ENCODE results near the gene BSG.

Gene BSG

DNA sequence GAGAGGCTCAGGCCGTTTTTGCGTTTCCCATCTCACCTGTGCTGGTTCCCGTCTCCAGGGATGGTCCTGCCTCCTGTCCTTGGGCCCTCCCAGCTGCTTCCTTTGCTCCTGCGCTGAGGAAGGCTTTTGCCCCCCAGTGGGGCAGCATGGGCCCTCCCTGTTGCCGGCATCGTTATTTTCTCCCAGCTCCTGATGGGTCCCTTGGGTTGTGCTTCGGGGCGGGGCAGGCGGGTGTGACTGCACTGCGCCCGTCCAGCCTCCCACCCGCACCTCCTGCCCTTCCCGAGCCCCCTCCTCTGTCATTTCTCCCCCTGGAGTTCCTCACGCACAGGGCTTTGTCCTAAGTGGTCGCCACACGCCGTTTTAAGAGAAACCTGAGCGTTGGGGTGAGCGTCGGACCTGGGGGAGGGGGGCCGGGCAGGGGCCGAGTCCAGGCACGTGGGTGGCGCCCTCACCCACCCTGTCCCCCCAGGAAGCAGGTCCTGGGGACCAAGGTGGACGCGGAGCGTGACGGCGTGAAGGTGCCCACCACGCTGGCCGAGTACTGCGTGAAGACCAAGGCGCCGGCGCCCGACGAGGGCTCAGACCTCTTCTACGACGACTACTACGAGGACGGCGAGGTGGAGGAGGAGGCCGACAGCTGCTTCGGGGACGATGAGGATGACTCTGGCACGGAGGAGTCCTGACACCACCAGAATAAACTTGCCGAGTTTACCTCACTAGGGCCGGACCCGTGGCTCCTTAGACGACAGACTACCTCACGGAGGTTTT, 31.3 kb upstream of the BSG start:
- no peak for DNase-seq

DNA sequence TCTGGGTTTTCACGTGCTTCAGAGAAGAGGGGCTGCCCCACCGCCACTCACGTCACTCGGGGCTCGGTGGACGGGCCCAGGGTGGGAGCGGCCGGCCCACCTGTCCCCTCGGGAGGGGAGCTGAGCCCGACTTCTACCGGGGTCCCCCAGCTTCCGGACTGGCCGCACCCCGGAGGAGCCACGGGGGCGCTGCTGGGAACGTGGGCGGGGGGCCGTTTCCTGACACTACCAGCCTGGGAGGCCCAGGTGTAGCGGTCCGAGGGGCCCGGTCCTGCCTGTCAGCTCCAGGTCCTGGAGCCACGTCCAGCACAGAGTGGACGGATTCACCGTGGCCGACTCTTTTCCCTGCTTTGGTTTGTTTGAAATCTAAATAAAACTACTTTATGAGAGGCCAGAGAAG, 30.7 kb upstream of the BSG start:
- DNase-seq = no peak

DNA sequence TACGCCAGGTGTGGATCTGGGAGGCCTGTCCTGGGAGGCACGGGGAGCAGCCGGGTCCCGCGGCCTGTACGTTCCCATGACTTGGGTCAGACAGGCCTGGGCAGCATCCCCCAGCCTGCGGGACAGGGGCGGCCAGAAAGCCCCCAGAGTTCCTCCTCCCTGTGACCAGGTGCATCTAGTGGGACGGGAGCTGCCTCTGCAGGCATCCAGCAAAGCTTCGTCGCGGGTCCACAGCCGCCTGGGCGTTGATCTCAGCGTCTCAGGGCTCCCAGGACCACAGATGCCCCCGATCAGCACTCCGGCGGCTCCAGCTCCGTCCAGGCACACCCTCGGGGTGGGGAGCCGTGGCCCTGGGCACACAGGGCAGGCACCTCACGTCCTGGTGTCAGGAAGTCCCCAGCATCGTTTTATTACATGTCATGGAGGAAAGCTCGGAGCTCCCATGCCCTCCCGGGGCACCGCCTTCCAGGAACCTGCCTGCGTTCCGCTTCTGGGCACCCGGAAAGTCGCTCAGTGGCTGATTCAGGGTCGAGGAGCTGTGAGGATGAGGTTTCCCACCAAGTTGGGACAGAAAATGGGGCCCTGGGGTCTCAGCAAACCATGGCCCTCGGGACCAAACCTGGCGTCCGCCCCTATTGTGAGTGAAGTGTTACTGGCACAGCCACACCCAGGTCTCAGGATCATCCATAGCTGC, 30.1 kb upstream of the BSG start:
- DNase-seq = no peak

DNA sequence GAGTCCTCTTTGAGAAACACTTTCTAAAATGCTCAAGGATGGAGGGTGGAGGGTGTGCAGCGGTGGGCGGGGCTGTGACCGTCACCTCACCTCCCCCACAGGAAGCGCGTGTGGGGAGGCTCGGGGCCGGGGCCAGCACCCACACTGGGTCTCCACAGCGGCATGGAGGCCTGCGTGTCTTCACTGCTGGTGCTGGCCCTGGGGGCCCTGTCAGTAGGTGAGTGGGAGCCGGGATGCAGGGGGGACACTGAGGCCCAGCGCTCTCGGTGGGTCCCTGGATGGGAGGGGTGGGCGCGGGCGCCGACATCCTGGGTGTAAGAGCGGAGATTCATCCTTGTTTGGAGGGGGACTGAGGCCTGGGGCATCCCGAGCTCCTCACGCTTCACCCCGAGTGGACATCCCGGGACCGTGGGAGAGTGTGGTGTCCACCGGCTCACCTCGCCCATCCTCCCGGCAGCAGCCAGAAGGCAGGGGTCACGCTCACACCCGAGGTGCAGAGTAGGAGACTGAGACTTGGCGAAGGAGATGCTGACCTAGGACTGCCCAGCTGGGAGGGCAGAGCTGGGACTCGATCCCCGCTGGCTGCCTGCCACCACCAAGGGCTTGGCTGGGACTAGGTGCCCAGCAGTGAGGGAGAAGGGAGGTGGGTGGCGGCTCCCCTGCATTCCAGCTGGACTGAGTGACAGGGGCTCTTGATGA, 28.3 kb upstream of the BSG start, which contains the start of gene GZMM:
Gene GZMM (plus strand): TSS at position 144 of the 699 bp plus-strand sequence. CDS start 19 bp downstream, at position 163.
- DNase-seq = no peak

DNA sequence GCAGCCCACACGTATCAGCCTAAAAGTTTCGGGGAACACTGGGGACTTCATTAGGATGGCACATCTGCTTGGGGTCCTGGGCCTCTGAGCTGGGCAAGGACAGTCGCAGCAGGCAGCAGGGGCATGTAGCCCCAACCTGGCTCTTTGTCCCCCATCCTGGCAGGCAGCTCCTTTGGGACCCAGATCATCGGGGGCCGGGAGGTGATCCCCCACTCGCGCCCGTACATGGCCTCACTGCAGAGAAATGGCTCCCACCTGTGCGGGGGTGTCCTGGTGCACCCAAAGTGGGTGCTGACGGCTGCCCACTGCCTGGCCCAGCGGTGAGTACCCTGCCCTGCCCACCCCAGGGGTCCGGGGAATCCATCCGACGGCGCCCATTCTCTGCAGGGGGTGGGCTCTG, 25.3 kb upstream of the BSG start:
- no peak for DNase-seq

DNA sequence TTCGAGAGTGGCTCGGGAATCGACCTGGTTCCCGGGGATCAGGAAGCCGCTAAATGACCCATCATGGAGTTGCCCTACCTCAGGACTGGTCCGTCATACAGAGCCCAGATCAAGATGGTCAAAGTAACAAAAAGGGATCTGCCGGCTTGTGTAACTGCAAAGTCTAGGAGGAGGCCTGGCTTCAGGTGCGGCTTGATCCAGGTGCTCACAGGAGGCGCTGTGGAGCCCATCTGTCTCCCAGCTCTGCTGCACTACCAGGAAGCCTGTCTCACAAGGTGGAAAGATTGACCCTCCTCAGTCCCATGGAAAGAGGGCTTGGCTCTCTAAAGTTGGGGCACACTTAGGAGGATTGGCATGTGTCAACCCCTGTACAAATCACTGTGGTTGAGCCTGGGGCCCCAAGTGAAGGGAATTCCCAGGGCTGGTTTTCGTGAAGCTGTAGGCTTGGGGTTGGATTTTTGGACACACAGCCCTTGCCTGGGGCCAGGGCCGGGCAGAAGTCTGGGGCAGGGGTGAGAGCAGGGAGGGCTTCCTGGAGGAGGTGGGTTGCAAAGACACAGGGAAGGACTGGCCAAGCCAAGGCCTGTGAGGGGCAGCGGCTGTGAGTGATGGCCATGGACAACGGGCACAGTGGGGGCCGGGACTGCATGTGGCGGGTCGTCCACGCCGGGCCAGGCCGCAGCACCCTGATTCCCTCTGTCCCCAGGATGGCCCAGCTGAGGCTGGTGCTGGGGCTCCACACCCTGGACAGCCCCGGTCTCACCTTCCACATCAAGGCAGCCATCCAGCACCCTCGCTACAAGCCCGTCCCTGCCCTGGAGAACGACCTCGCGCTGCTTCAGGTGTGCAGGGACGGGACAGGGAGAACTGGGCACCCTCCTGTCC, 24.3 kb upstream of the BSG start:
- no peak for DNase-seq

DNA sequence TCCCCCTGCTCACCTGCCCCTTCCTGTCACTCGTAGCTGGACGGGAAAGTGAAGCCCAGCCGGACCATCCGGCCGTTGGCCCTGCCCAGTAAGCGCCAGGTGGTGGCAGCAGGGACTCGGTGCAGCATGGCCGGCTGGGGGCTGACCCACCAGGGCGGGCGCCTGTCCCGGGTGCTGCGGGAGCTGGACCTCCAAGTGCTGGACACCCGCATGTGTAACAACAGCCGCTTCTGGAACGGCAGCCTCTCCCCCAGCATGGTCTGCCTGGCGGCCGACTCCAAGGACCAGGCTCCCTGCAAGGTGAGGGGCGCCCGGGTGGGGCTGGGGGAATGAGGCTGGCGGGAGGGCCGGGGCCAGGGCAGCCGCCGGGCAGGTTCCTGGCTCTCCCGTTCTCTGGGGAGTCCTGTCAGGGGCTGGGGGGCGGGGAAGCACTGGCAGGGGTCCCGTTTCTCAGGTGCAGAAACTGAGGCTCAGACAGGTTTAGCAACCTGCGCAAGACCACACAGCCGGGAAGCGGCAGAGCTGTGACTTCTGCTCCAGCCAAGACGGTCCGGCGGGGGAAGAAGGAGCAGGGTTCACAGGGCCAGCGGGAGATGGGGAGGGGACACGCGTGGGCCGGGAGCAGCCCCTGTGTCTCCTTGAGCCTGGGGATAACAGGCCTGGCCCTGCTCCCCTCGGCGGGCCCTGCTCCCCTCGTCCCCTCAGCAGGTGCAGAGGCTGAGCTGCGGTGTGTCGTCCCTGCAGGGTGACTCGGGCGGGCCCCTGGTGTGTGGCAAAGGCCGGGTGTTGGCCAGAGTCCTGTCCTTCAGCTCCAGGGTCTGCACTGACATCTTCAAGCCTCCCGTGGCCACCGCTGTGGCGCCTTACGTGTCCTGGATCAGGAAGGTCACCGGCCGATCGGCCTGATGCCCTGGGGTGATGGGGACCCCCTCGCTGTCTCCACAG, 23.2 kb upstream of the BSG start:
- no peak for DNase-seq

DNA sequence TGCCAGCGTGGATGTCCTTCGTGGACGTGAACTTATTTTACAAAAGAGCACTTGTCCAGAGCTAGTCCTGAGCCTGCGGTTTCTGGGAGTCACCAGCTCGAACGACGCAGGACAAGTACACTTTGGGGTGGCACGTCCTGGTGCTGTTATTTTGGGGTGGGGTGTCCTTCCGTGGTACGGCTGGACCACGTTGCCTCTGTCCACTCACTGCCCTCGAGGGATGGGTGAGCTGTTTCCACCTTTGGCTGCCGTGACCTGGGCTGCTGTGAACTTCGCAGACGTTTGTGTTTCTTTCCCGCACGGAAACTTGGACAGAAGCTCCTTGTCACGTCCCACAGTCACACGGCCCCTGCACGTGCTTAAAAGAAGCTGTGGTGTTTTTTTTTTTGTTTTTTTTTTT, 17.6 kb upstream of the BSG start:
- DNase-seq = no peak

DNA sequence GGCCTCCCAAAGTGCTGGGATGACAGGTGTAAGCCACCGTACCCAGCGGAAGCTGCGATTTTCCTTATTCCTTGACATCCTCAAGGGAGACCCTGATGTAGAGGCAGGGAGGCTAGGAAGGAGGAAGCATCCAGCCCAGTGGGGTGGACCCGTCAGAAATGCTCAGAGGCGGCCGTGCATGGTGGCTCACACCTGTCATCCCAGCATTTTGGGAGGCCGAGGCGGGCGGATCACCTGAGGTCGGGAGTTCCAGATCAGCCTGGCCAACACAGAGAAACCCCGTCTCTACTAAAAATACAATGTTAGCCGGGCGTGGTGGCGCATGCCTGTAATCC, 17.0 kb upstream of the BSG start:
- DNase-seq = no peak

DNA sequence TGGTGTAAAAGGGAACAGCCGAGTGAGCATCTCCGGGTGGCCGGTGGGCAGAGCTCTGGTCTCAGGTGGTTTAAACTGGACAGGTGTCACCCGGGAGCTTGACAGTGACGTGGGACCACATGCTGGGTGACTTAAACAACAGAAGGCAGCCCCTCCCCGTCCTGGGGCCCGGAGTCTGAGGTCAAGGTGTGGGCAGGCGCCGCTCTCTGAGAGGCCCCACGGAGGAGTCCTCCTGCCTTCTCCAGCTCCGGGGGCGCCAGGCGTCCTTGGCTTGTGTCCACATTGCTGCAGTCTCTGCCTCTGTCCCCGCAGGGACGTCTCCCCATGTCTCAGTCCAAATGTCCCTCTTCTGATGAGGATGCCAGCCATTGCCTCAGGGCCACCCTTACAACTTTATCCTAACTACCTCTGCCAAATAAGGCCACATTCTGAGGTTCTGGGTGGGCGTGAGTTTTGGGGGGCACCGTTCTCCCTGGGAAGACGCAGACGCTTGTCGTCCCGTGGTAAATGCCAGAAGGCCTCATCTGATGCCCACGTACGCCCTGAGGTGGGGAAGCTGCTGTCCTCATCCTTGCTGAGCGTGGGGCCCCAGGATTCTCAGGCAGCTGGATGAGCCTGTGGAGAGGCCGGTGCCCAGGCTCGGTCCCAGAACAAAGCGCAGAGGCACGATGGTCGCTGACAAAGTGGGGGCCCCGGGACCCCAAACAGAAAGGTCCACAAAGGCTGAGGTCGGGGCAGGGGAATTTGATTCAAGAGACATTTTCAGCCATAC, 15.6 kb upstream of the BSG start:
- no peak for DNase-seq

DNA sequence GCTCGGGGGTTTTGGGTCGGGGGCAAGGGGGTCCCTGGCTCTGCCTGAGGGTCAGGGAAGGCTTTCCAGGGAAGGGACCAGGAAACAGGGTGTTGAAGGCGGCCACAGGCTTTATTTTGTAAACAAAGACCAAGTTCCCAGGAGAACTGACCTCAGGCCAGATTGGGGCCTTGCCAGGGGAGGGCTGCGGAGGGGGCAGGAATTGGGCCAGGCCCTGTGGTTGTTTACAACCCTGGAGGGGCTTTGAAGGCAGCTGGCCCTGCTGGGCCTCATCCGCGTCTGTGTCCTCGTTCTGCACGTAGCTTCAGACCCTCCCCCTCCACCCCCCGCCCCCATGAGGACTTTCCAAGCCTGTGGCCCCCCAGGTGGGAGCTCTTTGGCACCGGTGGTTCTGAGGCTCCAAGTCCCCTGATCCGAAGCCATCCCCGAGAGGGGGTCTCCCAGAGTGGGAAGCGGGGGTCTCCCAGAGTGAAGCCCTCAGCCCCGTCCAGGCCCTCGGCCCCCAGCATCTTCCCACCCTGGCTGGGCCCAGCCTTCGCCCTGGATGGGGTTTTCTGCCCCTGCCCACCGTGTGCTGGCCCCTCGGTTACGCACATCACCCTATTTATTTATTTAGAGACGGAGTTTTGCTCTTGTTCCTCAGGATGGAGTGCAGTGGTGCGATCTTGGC, 13.5 kb upstream of the BSG start:
- no peak for DNase-seq

DNA sequence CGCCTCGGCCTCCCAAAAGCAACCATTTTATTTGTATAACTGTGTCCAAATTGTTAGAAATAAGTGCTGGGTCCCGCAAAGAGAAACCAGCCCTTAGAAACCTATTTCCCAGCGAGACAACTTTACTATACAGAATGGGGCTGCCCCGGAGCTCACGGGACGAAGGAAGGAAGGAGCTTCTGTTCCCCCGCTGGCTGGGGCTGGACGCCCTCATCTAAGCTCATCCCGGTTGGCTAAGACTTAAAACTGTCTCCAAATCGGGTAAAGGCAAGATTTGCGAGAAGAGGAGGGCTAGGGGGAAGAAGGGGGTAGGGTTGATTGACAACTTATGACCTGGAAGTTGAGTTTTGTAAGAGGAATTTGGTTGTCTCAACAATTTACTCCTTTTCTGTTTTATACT, 12.3 kb upstream of the BSG start:
- DNase-seq = no peak

DNA sequence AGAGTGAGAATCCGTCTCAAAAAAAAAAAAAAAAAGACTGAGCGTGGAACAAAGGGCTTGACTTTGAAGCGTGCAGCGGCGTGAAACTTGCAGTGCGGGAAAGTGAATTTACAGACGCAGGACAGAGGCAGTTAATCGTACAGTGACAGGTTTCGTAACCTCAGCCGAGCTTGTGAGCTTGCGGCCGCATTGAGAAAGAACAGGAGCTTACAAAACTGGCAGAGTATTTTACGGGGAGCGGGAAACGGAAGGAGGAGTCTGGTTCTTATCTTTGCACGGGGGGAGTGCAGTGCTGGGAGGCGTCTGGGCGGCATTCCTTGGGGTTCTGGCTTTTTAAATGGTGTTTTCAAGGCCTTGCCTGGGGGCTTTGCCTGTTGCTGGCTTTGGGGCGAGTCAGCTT, 6.0 kb upstream of the BSG start:
- no peak for DNase-seq

DNA sequence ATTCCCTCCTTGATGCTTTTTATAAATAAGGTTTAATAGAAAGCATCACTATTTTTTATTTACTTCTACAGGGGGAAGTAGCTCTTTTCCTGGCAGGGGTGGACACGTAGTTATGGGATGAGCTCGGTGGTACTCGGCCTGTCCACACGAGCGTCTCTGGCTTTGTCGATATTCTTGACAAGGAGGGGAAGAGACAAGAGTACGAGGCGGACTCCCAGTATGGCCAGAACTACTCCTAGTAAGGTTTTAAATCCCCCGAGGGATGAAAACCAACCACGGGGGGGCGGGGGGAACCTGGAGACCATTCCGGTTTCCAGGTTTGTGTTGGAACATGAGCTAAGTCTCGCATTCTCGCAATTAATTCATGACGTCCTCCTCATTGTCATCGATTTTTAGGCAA, 5.6 kb upstream of the BSG start:
- DNase-seq = no peak

DNA sequence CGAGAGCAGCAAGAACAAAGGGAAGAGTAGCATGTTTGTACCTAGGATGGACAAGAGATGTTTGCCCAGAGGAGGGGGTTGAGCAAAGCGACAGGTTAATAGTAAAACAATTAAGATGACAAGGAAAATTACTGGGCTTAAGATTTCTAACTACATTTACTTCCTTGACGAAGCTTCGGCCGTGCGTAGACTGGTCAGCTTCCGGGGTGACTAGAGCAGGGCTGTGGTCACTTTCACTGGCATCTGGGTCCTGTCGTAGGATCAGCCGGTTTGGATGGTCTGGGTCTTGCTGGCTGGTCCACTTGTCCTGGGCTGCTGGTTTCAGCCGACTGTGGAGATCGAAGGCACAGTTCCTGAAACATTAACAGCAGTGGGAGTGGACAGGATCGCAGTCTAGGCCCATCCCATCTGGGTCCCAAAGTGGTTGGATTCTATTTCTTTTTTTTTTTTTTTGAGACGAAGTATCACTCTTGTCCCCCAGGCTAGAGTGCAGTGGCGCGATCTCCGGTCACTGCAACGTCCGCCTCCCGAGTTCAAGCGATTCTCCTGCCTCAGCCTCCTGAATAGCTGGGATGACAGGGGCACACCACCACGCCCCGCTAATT, 5.0 kb upstream of the BSG start:
- DNase-seq = no peak

DNA sequence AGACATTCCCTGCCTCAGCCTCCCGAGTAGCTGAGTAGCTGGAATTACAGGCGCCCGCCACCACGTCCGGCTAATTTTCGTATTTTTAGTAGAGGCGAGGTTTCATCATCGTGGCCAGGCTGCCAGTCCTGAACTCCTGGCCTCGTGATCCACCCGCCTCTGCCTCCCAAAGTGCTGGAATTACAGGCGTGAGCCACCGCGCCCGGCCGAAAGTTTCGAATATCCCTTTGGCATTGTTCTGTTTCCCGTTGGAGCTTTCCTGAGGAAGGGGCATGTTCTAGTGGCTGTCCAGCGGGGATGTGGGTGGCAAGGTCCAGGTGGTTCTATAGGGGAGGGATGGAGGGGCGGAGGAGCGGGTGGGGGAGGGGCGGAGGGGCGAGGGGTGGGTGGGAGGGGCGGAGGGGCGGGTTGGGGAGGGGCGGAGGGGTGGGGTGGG, 2.1 kb upstream of the BSG start:
- no peak for DNase-seq

DNA sequence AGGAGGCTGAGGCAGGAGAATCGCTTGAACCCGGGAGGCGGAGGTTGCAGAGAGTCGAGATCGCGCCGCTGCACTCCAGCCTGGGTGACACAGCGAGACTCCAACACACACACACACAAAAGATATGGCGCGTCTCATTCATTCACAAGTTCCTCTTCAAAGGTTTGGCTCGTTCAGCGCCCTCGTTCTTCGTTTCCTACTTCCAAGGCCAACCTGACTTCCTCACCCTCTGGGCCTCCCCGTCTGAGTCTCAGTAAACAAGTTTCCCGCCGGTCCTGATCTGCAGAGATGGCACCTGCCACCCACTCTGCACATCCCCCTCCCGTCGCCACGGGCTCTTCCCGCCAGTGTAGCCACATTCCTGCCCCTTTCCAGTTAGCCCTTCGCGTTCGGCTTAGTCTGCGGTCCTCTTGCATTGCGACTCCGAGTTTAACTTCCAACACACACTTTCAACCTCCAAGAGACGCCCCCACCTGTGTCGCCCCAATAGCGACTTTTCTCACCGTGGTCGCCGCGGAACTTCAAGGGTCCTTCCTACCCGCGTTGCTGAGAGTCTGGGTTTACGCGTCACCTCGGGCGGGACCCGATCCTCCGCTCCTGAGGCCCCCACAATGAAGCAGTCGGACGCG, 1.3 kb upstream of the BSG start:
- DNase-seq = no peak

DNA sequence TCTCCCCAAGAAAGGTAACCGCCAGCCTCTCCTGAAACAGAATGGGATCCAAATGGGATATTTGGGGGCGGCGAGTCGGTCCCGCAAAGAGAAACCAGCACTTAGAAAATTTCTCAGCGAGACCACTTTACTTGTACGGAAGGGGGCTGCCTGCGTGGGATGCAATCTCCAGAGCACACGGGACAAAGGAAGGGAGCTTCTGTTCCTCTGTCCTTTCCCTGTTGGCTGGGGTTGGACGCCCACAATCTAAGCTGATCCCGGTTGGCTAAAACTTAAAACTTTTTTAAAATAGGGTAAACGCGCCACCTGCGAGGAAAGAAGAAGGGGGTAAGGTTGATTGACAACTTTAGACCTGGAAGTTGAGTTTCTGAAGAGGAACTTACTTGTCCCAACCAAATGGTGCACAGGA, 826 bp upstream of the BSG start:
- no peak for DNase-seq

DNA sequence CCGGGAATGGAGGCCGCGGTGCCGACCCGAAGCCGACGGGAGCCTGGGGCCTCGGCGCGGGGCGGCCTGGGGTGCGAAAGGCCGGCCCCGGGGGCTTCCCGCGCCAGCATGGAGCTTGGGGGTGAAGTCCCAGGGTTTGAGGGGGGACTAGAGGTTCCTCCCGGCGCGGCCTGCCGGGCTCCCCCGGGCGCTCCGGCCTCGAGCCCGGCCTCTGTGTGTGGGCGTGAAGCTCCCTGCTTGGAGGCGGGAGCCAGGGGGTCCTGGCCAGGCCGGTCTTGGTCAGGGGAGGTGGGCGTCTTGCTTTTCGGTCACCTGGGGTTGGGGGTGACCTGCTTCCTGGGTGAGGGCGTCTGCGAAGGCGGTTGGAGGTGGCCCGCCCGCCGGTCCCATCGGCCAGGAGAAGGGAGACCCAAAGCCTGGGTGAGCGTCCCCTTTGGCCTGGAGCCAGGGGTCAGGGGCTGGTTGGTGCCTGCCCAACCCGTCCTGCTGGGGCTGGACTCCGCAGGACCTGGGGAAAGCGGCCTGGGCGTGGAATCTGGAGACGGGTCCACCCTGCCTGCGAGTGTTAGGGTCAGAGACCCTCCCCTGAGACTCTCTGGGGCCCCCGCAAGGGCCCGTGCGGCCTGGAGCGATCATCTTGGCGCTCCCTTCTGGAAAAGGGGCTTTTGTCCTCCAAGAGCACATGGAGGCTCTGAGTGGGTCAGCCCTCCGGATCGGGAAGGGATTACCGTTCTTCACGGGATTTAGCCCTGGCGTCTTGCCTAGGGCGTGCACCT, 535 bp downstream of the BSG start:
- DNase-seq = no peak

Data from GOT3 (cell line).